GM23338 (cell line): Measurements from ENCODE around the gene SYNE2. TPM values are rescaled to one million over a fixed set of nuclear protein-coding genes. Genes with fewer than 3 reads are reported as not detected.

ENCODE experiments used
- ATAC-seq: fragments of 200-7000 bp; cut with Tn5 transposase; 3 replicates; pipeline ENCODE4 v1.9.1; 2020
- DNase-seq: peaks from one replicate; pipeline ENCODE4 v3.0.0-alpha.2; 2015; ENCODE audit warnings: low spot score
- H2AFZ ChIP-seq: fragments of 200-600 bp; sonication (generic); 2 replicates; pipeline ENCODE4 v1.8.0; 2016; ENCODE audit warnings: antibody characterized with exemption, mild to moderate bottlenecking, moderate library complexity
- H3F3A ChIP-seq: fragments of 200-600 bp; sonication (generic); replicated peaks from 2 replicates; pipeline ENCODE4 v1.8.0; 2017; ENCODE audit warnings: antibody characterized with exemption, mixed run types, low read depth
- H3K27ac ChIP-seq: fragments of 200-600 bp; sonication (generic); 2 replicates; pipeline ENCODE4 v1.6.1; 2016; ENCODE audit warnings: low read depth
- H3K27me3 ChIP-seq: fragments of 200-600 bp; sonication (generic); 2 replicates; pipeline ENCODE4 v1.8.0; 2016; ENCODE audit warnings: mild to moderate bottlenecking, mixed run types, moderate library complexity; ENCODE audit not compliant: insufficient read depth
- H3K36me3 ChIP-seq: fragments of 200-600 bp; sonication (generic); 2 replicates; pipeline ENCODE4 v1.8.0; 2016; ENCODE audit warnings: mild to moderate bottlenecking; ENCODE audit not compliant: insufficient read depth
- H3K4me1 ChIP-seq: fragments of 200-600 bp; sonication (generic); 2 replicates; pipeline ENCODE4 v1.8.0; 2016; ENCODE audit warnings: mild to moderate bottlenecking, moderate library complexity; ENCODE audit not compliant: insufficient read depth
- H3K4me2 ChIP-seq: fragments of 200-600 bp; sonication (generic); 2 replicates; pipeline ENCODE4 v1.7.1; 2017; ENCODE audit warnings: mixed run types
- H3K4me3 ChIP-seq: fragments of 200-600 bp; sonication (generic); 2 replicates; pipeline ENCODE4 v1.6.1; 2016; ENCODE audit warnings: mixed run types
- H3K79me2 ChIP-seq: fragments of 200-600 bp; sonication (generic); replicated peaks from 2 replicates; pipeline ENCODE4 v1.8.0; 2017; ENCODE audit warnings: mild to moderate bottlenecking; ENCODE audit not compliant: insufficient read depth
- H3K9me2 ChIP-seq: fragments of 200-600 bp; sonication (generic); 2 replicates; pipeline ENCODE4 v1.8.0; 2017; ENCODE audit not compliant: insufficient read depth
- H4K20me1 ChIP-seq: fragments of 200-600 bp; sonication (generic); replicated peaks from 2 replicates; pipeline ENCODE4 v1.8.0; 2017; ENCODE audit warnings: mild to moderate bottlenecking; ENCODE audit not compliant: insufficient read depth
- H3K27ac Mint-ChIP-seq: 2 replicates; pipeline ENCODE4 v1.8.0; 2020; ENCODE audit warnings: inconsistent platforms, mild to moderate bottlenecking, moderate library complexity, mixed read lengths
- H3K27me3 Mint-ChIP-seq: 3 replicates; pipeline ENCODE4 v1.8.0; 2022; ENCODE audit warnings: low read depth, mild to moderate bottlenecking, moderate library complexity, mixed read lengths, inconsistent platforms; ENCODE audit not compliant: insufficient read depth, poor library complexity
- H3K36me3 Mint-ChIP-seq: 3 replicates; pipeline ENCODE4 v1.8.0; 2021; ENCODE audit warnings: low read depth, mild to moderate bottlenecking, inconsistent platforms, moderate library complexity, mixed read lengths
- H3K4me1 Mint-ChIP-seq: 3 replicates; pipeline ENCODE4 v1.8.0; 2020; ENCODE audit warnings: mild to moderate bottlenecking, inconsistent platforms, mixed read lengths
- H3K4me3 Mint-ChIP-seq: 3 replicates; pipeline ENCODE4 v1.8.0; 2021; ENCODE audit warnings: moderate library complexity, mild to moderate bottlenecking, inconsistent platforms, mixed read lengths
- H3K9me3 Mint-ChIP-seq: 3 replicates; pipeline ENCODE4 v1.8.0; 2020; ENCODE audit warnings: moderate library complexity, mild to moderate bottlenecking, inconsistent platforms, mixed read lengths
- CREB1 ChIP-seq: fragments of 250-450 bp; sonication (Bioruptor Pico); IDR thresholded peaks from 2 replicates; pipeline ENCODE4 v1.5.0; 2020; ENCODE audit warnings: low read depth, mild to moderate bottlenecking, moderate library complexity
- EZH2 ChIP-seq: fragments of 200-600 bp; sonication (generic); IDR thresholded peaks from one replicate; pipeline ENCODE4 v1.8.0; 2017; ENCODE audit warnings: antibody characterized with exemption, mild to moderate bottlenecking, low read depth; ENCODE audit not compliant: unreplicated experiment
- JUNB ChIP-seq: IDR thresholded peaks from one replicate; pipeline ENCODE4 v1.6.1; 2016; ENCODE audit warnings: antibody characterized with exemption; ENCODE audit not compliant: unreplicated experiment
- NANOG ChIP-seq: IDR thresholded peaks from 2 replicates; pipeline ENCODE4 v1.6.1; 2016; ENCODE audit warnings: antibody characterized with exemption, borderline replicate concordance
- STAT1 ChIP-seq: IDR thresholded peaks from one replicate; pipeline ENCODE4 v1.6.1; 2016; ENCODE audit warnings: antibody characterized with exemption; ENCODE audit not compliant: unreplicated experiment
- ZNF114 ChIP-seq: fragments of 250-450 bp; sonication (Bioruptor Pico); IDR thresholded peaks from 2 replicates; pipeline ENCODE4 v1.5.0; 2020; ENCODE audit warnings: mild to moderate bottlenecking, moderate library complexity
- ZNF331 ChIP-seq: fragments of 250-450 bp; sonication (Bioruptor Pico); IDR thresholded peaks from 2 replicates; pipeline ENCODE4 v1.5.0; 2020; ENCODE audit warnings: low read depth, mild to moderate bottlenecking, moderate library complexity
- polyA plus RNA-seq: library from polyadenylated mRNA; unstranded; fragments of >200 nt; fragmentation: Nextera tagmentation; extraction: Ambion mirVana; gene quantifications from 2 replicates; pipeline ENCODE4 v1.2.1, GENCODE V29; 2016
- total RNA-seq: library from RNA; depleted of rRNA; stranded (reverse); fragments of >200 nt; shearing (Covaris generic); gene quantifications from 2 replicates; pipeline ENCODE4 v1.2.3, GENCODE V29; 2014
- TF ChIP-seq, protein P1 (sequence below): IDR thresholded peaks from 2 replicates; pipeline ENCODE4 v1.6.1; 2016; ENCODE audit warnings: antibody characterized with exemption
- TF ChIP-seq, protein P2 (sequence below), 2 experiments: fragments of 200-600 bp in 1 of 2; sonication (generic) in 1 of 2; conservative IDR thresholded peaks; 2 replicates each; pipeline versions ENCODE4 v1.5.1 to v1.6.1; 2016 to 2017; ENCODE audit warnings: antibody characterized with exemption in 2 of 2, low read depth in 2 of 2, mild to moderate bottlenecking in 2 of 2, moderate library complexity in 1 of 2
- TF ChIP-seq, protein P3 (sequence below): fragments of 250-450 bp; sonication (Bioruptor Pico); IDR thresholded peaks from 2 replicates; pipeline ENCODE4 v1.5.0; 2020; ENCODE audit warnings: mild to moderate bottlenecking, moderate library complexity

Gene SYNE2
- total and polyA plus RNA-seq, 2 experiments from 2014 or later = 34.3 to 86.5 TPM

DNA sequence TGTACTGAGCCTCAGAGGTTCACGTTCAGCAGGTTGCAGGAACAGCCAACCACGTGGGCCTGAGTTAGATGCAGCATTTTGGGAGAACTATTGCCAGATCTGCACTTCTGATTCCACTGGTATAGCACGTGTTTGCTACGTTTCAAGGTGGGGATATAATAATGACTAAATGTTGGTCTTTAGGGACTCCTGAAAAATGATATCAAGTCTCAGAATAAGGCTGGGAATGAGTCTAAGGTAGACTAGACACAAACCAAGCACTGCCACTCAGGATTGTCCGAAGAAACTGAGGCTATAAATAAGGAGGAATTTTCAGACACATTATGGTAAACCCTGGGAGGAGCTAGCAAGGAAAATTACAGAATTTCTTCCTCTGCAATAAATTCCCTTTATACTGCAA, 343.3 kb downstream of the SYNE2 start:
- H3K27me3 Mint-ChIP-seq = peaks cover 10% of the 10 kb centered on the region
- Histone ChIP-seq H3K27ac (peak overlapping the region; percentile 45; the same call in 1 of the 2 replicates), H3K79me2 (peaks cover 45% of the 10 kb centered on the region), H3K9me2 (no peaks in the 10 kb centered on the region), H3K4me3 (no peak overlapping the region), H4K20me1 (no peaks in the 10 kb centered on the region; the same call in 1 of the 2 replicates), H3K27me3 (no peaks in the 10 kb centered on the region), H3K4me1 (peaks cover 59% of the 10 kb centered on the region), H2AFZ (no peak overlapping the region), H3F3A (peaks cover 6% of the 10 kb centered on the region; the same call in 1 of the 2 replicates), H3K36me3 (no peaks in the 10 kb centered on the region), H3K4me2 (peak overlapping the region; percentile 74; the same call in 1 of the 2 replicates)
- H3K4me3 Mint-ChIP-seq = no peak overlapping the region
- H3K36me3 Mint-ChIP-seq = peaks cover 17% of the 10 kb centered on the region
- H3K27ac Mint-ChIP-seq = peak overlapping the region; percentile 21; the same call in 1 of the 2 replicates
- ATAC-seq (no peak), DNase-seq (no peak)
- TF ChIP-seq JUNB = no peak
- no peak for TF ChIP-seq EZH2
- TF ChIP-seq, protein P1, sequence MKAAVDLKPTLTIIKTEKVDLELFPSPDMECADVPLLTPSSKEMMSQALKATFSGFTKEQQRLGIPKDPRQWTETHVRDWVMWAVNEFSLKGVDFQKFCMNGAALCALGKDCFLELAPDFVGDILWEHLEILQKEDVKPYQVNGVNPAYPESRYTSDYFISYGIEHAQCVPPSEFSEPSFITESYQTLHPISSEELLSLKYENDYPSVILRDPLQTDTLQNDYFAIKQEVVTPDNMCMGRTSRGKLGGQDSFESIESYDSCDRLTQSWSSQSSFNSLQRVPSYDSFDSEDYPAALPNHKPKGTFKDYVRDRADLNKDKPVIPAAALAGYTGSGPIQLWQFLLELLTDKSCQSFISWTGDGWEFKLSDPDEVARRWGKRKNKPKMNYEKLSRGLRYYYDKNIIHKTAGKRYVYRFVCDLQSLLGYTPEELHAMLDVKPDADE = no peak
- TF ChIP-seq CREB1 (CRISPR knock-in tag) = no peak
- no peak for TF ChIP-seq NANOG
- TF ChIP-seq STAT1 = no peak
- TF ChIP-seq ZNF331 (CRISPR knock-in tag) = no peak
- peaks cover 89% of the 10 kb centered on the region for H3K4me1 Mint-ChIP-seq
- no peaks in the 10 kb centered on the region for H3K9me3 Mint-ChIP-seq

DNA sequence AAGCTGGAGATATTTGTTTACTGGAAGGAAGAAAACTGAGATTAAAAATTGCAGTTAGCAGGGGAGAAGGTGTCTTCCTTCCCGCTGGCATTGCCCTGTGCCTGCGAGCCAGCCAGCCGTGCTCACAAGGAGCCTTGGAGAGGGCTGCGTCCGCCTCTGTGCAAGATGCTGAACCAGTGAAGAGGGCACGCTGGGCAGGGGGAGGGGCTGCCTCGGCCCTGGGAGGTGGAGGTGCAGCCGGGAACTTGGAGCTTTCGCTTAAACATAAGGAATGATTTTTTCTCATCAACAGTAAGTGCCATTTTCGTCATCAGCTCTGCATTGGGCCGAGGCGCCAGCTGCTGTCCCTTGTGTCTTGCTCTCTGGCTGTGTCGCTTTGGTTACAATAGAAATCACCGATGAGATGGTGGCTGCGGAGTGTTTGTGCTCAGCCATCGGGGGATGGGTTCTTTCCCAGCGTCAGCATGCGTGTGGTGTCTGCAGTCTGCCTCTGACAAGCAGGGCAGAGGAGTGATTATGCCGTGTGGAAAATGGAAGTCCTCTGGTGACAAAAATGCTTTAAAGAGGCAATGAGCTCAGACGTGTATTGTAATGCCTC, 344.1 kb downstream of the SYNE2 start:
- Mint-ChIP-seq H3K27me3 (peaks cover 10% of the 10 kb centered on the region), H3K4me1 (peaks cover 89% of the 10 kb centered on the region), H3K9me3 (no peaks in the 10 kb centered on the region; the same call in 2 of the 3 replicates), H3K4me3 (peak overlapping the region; percentile 71), H3K36me3 (peaks cover 11% of the 10 kb centered on the region), H3K27ac (peak overlapping the region; percentile 70)
- Histone ChIP-seq H3K36me3 (no peaks in the 10 kb centered on the region), H3K79me2 (peaks cover 45% of the 10 kb centered on the region), H4K20me1 (no peaks in the 10 kb centered on the region; the same call in 1 of the 2 replicates), H3F3A (peaks cover 6% of the 10 kb centered on the region; the same call in 1 of the 2 replicates), H3K4me1 (peaks cover 61% of the 10 kb centered on the region), H2AFZ (peak overlapping the region; percentile 44; the same call in 1 of the 2 replicates), H3K27ac (0 out of 2 replicates have a peak overlapping the region, but pooled peaks have one; percentile 45), H3K9me2 (no peaks in the 10 kb centered on the region), H3K4me3 (peak overlapping the region; percentile 48), H3K27me3 (no peaks in the 10 kb centered on the region), H3K4me2 (peak overlapping the region; percentile 74)
- DNase-seq (peak; percentile 77), ATAC-seq (peak; percentile 85)
- TF ChIP-seq STAT1 (no peak), EZH2 (no peak), NANOG (no peak), ZNF114 (CRISPR knock-in tag) (no peak), JUNB (no peak)
- TF ChIP-seq, protein P2, sequence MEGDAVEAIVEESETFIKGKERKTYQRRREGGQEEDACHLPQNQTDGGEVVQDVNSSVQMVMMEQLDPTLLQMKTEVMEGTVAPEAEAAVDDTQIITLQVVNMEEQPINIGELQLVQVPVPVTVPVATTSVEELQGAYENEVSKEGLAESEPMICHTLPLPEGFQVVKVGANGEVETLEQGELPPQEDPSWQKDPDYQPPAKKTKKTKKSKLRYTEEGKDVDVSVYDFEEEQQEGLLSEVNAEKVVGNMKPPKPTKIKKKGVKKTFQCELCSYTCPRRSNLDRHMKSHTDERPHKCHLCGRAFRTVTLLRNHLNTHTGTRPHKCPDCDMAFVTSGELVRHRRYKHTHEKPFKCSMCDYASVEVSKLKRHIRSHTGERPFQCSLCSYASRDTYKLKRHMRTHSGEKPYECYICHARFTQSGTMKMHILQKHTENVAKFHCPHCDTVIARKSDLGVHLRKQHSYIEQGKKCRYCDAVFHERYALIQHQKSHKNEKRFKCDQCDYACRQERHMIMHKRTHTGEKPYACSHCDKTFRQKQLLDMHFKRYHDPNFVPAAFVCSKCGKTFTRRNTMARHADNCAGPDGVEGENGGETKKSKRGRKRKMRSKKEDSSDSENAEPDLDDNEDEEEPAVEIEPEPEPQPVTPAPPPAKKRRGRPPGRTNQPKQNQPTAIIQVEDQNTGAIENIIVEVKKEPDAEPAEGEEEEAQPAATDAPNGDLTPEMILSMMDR (conservative IDR thresholded peaks at IDR 0.05; ENCODE audit: low read depth in 2 of 2) = no peak
- TF ChIP-seq, protein P3, sequence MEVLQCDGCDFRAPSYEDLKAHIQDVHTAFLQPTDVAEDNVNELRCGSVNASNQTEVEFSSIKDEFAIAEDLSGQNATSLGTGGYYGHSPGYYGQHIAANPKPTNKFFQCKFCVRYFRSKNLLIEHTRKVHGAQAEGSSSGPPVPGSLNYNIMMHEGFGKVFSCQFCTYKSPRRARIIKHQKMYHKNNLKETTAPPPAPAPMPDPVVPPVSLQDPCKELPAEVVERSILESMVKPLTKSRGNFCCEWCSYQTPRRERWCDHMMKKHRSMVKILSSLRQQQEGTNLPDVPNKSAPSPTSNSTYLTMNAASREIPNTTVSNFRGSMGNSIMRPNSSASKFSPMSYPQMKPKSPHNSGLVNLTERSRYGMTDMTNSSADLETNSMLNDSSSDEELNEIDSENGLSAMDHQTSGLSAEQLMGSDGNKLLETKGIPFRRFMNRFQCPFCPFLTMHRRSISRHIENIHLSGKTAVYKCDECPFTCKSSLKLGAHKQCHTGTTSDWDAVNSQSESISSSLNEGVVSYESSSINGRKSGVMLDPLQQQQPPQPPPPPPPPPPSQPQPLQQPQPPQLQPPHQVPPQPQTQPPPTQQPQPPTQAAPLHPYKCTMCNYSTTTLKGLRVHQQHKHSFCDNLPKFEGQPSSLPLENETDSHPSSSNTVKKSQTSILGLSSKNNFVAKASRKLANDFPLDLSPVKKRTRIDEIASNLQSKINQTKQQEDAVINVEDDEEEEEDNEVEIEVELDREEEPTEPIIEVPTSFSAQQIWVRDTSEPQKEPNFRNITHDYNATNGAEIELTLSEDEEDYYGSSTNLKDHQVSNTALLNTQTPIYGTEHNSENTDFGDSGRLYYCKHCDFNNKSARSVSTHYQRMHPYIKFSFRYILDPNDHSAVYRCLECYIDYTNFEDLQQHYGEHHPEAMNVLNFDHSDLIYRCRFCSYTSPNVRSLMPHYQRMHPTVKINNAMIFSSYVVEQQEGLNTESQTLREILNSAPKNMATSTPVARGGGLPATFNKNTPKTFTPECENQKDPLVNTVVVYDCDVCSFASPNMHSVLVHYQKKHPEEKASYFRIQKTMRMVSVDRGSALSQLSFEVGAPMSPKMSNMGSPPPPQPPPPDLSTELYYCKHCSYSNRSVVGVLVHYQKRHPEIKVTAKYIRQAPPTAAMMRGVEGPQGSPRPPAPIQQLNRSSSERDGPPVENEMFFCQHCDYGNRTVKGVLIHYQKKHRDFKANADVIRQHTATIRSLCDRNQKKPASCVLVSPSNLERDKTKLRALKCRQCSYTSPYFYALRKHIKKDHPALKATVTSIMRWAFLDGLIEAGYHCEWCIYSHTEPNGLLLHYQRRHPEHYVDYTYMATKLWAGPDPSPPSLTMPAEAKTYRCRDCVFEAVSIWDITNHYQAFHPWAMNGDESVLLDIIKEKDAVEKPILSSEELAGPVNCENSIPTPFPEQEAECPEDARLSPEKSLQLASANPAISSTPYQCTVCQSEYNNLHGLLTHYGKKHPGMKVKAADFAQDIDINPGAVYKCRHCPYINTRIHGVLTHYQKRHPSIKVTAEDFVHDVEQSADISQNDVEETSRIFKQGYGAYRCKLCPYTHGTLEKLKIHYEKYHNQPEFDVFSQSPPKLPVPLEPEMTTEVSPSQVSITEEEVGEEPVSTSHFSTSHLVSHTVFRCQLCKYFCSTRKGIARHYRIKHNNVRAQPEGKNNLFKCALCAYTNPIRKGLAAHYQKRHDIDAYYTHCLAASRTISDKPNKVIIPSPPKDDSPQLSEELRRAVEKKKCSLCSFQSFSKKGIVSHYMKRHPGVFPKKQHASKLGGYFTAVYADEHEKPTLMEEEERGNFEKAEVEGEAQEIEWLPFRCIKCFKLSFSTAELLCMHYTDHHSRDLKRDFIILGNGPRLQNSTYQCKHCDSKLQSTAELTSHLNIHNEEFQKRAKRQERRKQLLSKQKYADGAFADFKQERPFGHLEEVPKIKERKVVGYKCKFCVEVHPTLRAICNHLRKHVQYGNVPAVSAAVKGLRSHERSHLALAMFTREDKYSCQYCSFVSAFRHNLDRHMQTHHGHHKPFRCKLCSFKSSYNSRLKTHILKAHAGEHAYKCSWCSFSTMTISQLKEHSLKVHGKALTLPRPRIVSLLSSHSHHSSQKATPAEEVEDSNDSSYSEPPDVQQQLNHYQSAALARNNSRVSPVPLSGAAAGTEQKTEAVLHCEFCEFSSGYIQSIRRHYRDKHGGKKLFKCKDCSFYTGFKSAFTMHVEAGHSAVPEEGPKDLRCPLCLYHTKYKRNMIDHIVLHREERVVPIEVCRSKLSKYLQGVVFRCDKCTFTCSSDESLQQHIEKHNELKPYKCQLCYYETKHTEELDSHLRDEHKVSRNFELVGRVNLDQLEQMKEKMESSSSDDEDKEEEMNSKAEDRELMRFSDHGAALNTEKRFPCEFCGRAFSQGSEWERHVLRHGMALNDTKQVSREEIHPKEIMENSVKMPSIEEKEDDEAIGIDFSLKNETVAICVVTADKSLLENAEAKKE (CRISPR knock-in tag) = no peak
- TF ChIP-seq, protein P1 = no peak
